ENCODE results near the gene DDAH2.
"Not testable (repeated sequence)": the region's sequence is repeated elsewhere in the genome, so short reads cannot be mapped to it uniquely, and the experiment has no call there.

DDAH2 gene

DNA sequence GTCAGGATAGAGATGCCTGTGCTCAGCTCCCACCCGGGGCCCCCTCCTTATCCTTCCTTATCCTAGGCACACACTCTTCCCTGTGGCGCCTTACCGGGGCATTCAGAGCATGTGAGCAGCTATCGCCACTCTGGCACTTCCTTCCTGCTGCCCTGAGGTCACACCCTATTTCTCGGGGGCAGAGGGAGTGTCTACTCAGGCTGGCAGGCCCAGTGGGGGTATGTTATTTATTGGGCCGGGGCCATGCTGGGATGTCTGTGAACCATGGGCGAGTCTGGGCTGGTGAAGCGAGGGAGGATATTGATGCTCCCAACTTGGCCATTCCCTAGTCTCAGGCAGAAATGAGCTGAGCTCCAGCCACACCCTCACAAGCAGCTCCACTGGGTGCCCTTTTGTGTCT, 17.9 kb downstream of the DDAH2 start:
- no peak for DNase-seq

DNA sequence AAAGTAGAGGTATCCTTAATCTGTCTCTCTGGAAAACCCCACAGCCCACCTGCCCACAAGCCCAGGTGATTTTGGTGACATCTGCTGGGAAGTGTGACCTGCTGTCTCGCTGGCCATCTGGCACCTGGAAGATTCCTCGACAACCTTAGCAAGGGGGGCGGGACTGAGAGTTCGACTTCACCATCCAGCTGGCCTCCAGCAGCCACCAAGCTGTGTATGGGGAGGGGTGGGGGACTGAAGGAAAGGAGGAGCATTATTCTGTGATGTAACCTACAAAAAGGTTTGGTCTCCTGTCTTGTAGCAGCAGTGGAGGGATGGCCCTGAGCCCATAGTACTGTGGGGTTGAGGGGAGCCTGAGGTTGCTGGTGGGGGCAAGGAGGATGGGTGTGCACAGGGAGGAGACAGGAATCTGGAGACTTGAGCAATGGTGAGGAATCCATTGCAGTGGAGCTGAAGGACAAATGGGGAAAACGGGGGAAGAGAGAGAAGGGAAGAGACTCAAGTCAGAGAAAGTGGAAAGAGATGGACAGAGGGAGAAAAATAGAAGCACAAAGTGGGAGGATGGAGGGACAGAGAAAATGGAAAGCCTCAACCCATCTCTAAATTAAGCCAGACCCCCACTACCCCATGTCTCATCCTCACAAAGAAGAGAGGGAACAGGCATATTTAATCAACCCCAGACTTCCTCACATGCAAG, 18.4 kb downstream of the DDAH2 start:
- DNase-seq = no peak

DNA sequence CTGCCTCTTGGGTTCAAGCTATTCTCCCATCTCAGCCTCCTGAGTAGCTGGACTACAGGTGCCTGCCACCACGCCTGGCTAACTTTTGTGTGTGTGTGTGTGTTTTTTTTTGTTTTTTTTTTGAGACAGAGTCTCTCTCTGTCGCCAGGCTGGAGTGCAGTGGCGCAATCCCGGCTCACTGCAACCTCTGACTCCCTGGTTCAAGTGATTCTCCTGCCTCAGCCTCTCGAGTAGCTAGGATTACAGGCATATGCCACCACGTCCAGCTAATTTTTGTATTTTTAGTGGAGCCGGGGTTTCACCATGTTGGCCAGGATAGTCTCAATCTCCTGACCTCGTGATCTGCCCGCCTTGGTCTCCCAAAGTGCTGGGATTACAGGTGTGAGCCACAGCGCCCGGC, 19.9 kb downstream of the DDAH2 start:
- DNase-seq = not testable (repeated sequence)

GRCh38 chr6:31708224-31708623, 20.9 kb downstream of the DDAH2 start:
- DNase-seq = no peak

GRCh38 chr6:31707701-31708100, 21.4 kb downstream of the DDAH2 start:
- no peak for DNase-seq

DNA sequence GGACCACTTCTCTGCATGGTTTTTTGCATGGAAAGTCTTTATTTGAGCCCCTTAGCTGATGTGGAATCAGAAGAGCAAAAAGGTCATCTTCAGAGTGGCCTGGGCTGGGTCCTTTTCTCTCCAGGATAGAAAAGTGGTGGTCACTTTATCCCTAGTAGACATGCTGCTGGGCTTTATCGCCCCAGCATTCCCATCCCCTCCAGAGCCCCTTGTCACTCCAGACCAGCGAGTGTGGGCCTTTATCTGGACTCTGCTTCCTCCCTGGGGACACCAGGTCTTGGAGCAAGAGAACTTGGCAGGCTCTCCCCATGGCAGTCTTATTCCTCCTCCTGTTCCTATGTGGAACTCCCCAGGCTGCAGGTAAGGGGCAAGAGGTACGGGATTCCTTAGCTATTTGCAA, 22.5 kb downstream of the DDAH2 start, which contains the start of gene LY6G6F:
TSS of gene LY6G6F (plus strand) at position 268 of the 400 bp plus-strand sequence. CDS start at position 309, 41 bp downstream.
- DNase-seq = no peak

DNA sequence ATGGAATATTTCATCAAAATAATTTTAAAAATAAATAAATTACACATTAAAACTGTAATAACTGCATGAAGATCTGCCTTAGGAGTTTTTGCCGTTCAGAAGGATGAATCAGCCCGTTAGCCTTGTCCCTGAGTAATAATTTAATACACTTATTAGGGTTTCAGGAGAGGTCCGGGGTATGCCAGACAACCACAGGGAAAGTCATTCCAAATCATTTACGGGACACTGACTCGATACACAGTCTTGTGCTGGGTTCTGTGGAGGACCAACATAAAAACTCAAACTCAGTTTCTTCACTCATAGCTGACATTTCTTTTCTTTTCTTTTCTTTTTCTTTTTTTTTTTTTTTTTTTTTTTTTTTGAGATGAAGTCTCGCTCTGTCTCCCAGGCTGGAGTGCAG, 23.2 kb downstream of the DDAH2 start:
- DNase-seq = no peak

DNA sequence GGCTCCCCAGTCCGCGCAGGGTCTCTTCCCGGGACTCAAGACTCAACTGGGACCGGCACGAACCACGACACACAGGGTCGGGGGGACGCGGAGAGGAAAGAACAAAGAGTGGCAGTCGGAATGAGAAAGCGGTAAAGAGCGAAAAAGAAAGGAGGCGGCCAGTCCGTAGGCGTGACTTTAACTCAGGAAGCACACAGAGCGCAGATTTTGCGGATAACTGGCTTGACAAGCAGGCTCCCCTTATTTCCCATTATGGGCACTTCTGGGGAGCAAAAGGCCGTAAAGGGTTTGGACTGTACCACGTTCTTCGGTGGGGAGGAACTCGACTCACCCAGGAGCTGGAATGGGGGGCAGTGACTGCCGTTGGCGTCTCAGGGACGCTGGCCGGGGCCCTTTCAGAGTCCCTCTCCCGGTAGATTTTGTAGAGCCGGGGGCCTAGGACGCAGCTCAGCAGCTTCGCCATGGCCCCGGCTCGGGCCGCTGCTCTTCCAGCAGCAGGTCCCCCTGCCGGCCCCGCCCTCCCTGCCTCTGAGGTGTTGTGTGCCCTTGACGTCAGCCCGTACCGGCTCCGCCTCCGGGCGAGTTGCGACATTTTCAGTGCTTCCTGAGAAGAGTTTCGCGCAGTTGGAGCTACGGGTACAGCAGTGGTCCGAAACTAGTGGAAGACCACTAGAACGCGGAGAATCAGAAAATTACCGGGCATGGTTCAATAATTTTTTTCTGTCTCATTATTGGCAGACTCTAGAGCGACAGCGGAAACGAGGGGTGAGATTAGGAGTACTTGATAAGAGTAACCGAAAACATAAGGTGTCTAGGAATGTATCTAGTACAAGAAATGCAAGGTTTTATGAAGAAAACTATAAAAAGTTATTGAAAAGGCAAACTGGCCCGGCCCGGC, 26.0 kb downstream of the DDAH2 start, which contains the start of gene ABHD16A:
TSS of gene ABHD16A (minus strand) at position 506 of the 898 bp plus-strand sequence. CDS start at position 463, 43 bp downstream.
- DNase-seq = peak; percentile 83

- DNase-seq = no peak
These were observed 26.7 kb downstream of the DDAH2 start for GRCh38 chr6:31702405-31702818.

DNA sequence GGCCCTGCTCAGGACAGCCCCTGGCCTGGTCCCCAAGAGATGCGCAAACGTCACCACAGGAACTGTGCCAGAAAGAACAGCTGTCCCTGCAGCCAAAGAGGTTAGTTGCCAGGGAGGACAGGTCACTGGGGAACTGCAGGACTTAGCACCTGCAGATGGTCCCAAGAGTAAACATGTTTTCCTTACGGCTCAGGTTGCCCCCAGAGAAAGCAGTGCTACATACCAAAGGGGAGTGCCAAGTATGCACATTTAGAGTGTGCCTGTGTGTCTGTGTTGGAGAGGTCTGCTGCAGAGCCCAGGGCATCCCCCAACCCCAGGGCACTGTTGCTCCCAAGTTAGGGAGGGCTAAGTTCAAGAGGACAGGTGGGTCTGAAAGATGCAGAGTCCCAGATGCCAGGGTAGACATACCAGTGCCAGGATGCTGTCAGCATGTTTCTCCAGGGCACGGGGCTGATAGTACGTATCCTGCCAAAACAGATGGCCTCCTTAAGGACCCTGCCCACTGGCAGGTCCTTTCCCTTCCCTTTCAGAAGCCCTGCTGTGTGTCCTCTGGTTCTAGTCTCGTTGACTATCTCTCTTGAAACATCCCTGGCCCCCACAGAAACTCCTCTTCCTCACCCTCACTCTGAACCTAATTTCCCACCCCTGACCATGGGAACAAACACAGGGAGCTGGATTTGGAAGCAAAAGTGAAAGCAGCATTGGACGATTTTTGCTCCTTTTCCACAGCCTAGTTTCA, 27.3 kb downstream of the DDAH2 start:
- DNase-seq = no peak

DNA sequence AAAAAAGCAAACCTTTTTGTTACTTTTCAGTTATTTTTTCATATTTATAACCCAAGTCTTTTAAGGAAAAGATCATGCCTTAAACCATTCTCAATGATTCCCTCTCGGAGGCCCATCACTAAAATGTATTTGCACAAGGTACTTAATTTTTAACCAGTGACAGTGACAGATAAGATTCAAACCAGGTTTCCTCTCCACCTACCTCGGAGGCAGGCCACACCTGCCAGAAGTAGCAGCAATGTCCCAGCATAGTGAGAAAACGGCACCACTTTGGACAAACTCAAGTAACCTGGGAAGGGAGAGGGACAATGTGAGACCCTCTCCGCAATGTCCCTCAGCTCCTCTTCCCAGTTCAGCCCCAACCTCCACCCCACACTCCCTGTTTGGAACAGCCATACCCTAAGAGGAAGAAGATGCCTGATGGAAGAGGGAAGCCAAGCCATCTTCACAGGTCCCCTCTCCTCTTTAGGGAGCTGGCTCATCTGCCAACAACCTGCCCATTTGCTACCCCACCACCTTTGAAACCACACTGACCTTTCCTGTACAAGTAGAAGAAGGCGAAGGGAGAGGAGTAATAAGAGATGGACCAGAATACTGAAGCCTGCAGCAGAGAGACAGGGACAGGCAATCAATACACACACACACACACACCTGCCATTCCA, 28.2 kb downstream of the DDAH2 start:
- DNase-seq = no peak

GRCh38 chr6:31697555-31697954, 31.5 kb downstream of the DDAH2 start:
- DNase-seq = no peak

DNA sequence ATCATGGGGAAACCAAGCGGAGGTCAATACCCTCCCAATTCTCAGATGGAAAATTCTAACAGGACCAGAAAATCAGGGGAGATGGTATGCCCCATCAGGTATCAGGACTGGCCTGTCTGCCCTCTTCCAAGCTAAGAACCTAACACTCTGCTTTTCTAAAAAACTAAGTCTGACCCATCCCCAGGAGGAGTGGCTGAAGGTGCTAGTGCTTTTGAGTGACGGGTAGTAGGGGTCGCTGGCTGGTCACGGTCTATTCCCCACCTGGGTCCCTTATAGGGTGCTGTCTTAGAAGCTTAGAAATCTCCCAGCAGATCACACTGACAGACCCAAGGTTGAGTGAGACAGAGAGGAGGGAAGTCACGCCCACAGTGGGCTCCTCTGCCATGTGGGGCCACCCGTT, 35.6 kb downstream of the DDAH2 start:
- DNase-seq = no peak

- no peak for DNase-seq
These were observed 36.2 kb downstream of the DDAH2 start for GRCh38 chr6:31692886-31693285.

DNA sequence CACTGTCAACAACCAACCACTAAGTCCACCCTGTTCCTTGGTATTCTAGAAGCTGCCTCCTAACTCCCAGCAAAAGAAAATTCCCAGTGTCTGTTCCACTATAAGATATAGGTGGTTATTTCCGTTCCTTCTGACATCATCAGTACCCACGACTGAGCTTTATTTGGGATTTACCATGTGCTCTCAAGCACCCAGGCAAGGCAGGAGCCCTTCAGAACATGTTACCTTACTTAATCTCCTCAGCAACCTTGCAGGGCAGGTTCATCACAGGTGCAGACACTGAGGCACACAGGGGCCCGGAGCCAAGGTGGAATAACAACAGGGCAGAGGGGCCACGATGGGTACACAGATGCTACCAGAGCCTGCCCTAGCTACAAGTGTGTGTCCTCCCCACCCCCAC, 36.7 kb downstream of the DDAH2 start:
- DNase-seq = no peak

DNA sequence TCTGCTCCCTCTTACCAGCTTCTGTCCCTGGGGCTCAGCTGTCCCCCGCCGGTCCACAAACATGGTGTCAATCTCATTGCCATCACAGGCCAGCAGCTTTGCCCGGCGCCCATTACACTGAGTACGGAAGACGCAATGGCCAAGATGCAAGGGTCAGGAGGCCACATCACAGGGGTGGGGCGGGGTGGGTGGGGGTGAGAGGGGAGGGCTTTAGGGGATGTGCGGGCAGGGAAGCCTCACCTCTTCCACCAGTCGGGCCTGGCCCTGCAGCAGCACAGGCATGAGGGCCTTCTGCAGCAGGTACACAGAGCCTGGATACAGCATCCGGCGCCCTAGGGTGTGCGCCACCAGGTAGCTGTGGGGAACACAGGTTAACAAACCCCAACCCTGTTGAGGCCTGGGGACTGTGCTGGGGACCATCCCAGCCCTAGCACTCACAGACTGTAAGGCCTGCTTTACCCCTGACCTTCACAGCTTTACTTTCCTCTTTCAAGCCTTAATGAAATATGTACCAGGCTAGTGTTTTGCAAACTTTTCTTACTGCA, 37.5 kb downstream of the DDAH2 start:
- DNase-seq = no peak

- no peak for DNase-seq
These were observed 38.0 kb downstream of the DDAH2 start for GRCh38 chr6:31691078-31691463.

GRCh38 chr6:31690231-31691077, 38.6 kb downstream of the DDAH2 start:
- DNase-seq = no peak

DNA sequence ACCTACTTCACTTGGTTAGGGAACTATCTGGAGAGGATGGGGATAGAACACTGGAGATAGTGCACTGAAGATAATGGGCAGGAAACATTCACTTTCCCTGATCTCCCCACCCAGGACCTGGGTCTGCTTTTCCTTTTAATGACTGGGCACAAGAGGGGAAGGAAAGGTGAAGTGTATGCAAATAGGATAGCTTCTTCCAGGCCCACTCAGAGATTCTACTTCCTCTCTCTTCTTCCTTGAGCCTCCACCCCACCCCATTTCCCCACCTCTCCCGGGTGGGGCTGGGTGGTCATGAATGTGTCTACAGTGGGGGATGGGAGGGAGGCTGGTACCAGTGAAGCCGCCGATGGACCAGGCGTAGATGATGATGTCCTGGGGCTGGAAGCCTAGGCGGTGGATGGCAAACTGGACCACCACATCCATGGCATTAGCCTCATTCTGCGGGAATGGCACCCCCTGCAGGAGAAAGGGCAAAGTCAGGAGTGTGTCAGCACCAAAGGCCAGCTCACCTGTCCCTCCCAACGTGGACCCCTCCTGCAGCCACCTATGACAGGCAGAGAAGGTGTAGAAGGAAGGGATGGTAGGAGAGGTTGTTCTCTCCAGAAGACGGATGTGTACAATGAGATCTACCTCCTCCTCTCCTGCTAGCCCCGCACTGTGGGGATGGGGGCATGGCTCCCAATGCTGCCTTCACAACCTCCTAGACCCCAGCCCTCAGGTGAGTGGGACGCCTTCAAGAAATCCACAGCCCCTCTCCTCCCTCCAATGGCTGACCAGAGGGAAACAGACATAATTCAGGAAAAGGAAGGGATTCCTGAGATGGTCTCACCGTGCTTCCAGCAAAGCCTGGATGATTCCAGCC, 39.6 kb downstream of the DDAH2 start:
- DNase-seq = no peak

All from NCI-H2081 treated with DMSO at 0.1 percent for 48 hours (cell line).